ENCODE data around the gene RYR3. TPM values are rescaled to one million over a fixed set of nuclear protein-coding genes. Genes with fewer than 3 reads are reported as not detected.

RYR3 gene
- total and polyA plus RNA-seq, 10 of the 15 experiments (the other 5 are each of a cell fraction or from before 2014, with no cell fraction given), result under 0.01 to 0.44 (median 0.16) TPM; not detected in 5

DNA sequence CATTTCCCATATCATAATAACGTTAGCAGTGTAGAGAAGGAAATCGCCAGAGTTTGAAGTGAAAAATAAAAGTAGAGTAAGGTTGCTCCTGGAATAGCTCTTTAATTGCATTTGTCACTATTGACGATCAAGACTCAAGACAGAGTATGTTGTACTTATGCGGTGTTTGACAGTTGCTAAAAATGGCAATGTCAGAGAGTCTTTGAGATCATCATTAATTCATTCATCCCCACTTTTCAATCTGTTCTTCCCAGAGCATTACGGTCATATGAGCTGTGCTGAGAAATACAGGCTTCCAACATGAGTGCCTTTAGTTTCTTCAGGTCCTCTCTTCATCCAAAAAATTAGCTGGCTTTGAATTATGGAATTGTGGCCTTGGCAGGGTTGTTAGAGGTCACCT lies 483.7 kb downstream of the RYR3 start:
- no peak overlapping the region for H3K27ac ChIP-seq (ENCODE audit: control insufficient read depth, insufficient read depth)
- DNase-seq (ENCODE audit: low read depth, low spot score) (no peak), ATAC-seq (no peak), FAIRE-seq (no peak)
- in situ Hi-C loops (cut with MboI) (no loop called here), intact Hi-C loops (cut with micrococcal nuclease; ENCODE audit: unreplicated experiment) (no loop called here)
- BruUV-seq (replicated peaks), result no TSS peak
- H3K9me3 ChIP-seq (replicated peaks; ENCODE audit: control insufficient read depth, insufficient read depth, low read length), result no peaks in the 10 kb centered on the region
- H3K4me1 ChIP-seq (ENCODE audit: control insufficient read depth, insufficient read depth, low read length), result no peaks in the 10 kb centered on the region
- ChIA-PET CTCF (interaction anchor here (1.0 kb wide), 1 partner anchor 58 kb away, joined by 3 read pairs; no protein-coding TSS in a partner anchor), RAD21 (ENCODE audit: unreplicated experiment) (no interaction called here), SMC1A (ENCODE audit: uncharacterized antibody, unreplicated experiment) (no interaction called here), POLR2A (no interaction called here)
- H3K4me3 ChIP-seq, result no peak overlapping the region
- H3K79me2 ChIP-seq (ENCODE audit: control insufficient read depth, insufficient read depth, low read length), result no peaks in the 10 kb centered on the region
- H4K20me1 ChIP-seq (ENCODE audit: control insufficient read depth, insufficient read depth), result no peaks in the 10 kb centered on the region
- no peaks in the 10 kb centered on the region; a peak in 1 of 4 replicates for H3K27me3 ChIP-seq (replicated peaks in 1 of 2; ENCODE audit: control insufficient read depth in 2 of 2, insufficient read depth in 2 of 2, low read length in 1 of 2)
- no peak overlapping the region for H3K9ac ChIP-seq (ENCODE audit: control insufficient read depth, insufficient read depth, low read length)
- 59% methylated on average over 5 of the region's 5 CpGs for WGBS (ENCODE audit: insufficient coverage, insufficient replicate concordance, low lambda C conversion rate, missing lambda C conversion rate)
- no peak for TF ChIP-seq POLR2AphosphoS5 (IDR thresholded peaks at IDR 0.05; ENCODE audit: low read length)
- TF ChIP-seq POU2F2 (IDR thresholded peaks at IDR 0.05; ENCODE audit: borderline replicate concordance, low read depth, low read length), result no peak
- TF ChIP-seq JUND (IDR thresholded peaks at IDR 0.05; ENCODE audit: low read depth, low read length), result no peak
- TF ChIP-seq RAD51 (IDR thresholded peaks at IDR 0.05), result no peak
- TF ChIP-seq ZNF622 (IDR thresholded peaks at IDR 0.05), result no peak
- no peak for TF ChIP-seq TCF3 (IDR thresholded peaks at IDR 0.05; ENCODE audit: borderline replicate concordance, insufficient read depth, low read depth, low read length)
- TF ChIP-seq IKZF1 (conservative IDR thresholded peaks at IDR 0.05), result no peak
- TF ChIP-seq, protein P1, sequence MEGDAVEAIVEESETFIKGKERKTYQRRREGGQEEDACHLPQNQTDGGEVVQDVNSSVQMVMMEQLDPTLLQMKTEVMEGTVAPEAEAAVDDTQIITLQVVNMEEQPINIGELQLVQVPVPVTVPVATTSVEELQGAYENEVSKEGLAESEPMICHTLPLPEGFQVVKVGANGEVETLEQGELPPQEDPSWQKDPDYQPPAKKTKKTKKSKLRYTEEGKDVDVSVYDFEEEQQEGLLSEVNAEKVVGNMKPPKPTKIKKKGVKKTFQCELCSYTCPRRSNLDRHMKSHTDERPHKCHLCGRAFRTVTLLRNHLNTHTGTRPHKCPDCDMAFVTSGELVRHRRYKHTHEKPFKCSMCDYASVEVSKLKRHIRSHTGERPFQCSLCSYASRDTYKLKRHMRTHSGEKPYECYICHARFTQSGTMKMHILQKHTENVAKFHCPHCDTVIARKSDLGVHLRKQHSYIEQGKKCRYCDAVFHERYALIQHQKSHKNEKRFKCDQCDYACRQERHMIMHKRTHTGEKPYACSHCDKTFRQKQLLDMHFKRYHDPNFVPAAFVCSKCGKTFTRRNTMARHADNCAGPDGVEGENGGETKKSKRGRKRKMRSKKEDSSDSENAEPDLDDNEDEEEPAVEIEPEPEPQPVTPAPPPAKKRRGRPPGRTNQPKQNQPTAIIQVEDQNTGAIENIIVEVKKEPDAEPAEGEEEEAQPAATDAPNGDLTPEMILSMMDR (IDR thresholded peaks at IDR 0.05 in 2 of 3, conservative IDR thresholded peaks at IDR 0.05 in 1 of 3; ENCODE audit: control insufficient read depth in 2 of 3, extremely low read depth in 1 of 3, insufficient read depth in 1 of 3, low read depth in 3 of 3, low read length in 3 of 3), result no peak
- no peak for TF ChIP-seq EGR1 (IDR thresholded peaks at IDR 0.05; ENCODE audit: borderline replicate concordance in 1 of 2, low read depth in 2 of 2, low read length in 2 of 2)
- TF ChIP-seq SMARCA5 (IDR thresholded peaks at IDR 0.05), result no peak
- H2AFZ ChIP-seq (ENCODE audit: control insufficient read depth, low read depth, low read length), result no peak overlapping the region
- no peaks in the 10 kb centered on the region for H3K36me3 ChIP-seq (ENCODE audit: control insufficient read depth in 2 of 2, insufficient read depth in 2 of 2, low read length in 1 of 2)
- no peak overlapping the region for H3K4me2 ChIP-seq (ENCODE audit: control insufficient read depth, insufficient read depth)
